ENCODE measurements around the gene PTPN9. TPM values are rescaled to one million over a fixed set of nuclear protein-coding genes. Genes with fewer than 3 reads are reported as not detected.

Gene PTPN9
- total and polyA plus RNA-seq, 2 of the 13 experiments (the other 11 are each of a cell fraction or from before 2014, with no cell fraction given) = 16.6 to 19.9 TPM

DNA sequence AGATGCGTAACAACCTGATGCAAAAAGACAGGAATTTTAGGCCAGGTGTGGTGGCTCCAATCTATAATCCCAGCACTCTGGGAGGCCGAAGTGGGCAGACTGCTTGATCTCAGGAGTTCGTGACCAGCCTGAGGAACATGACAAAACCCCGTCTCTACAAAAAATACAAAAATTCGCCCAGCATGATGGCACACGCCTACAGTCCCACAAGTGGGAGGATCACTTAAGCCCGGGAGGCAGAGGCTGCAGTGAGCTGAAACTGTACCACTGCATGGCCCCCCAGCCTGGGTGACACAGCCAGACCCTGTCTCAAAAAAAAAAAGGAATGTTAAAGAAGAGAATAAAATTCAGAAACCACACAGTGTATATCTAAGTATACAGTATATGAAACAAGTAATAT, 40.7 kb downstream of the PTPN9 start:
- Histone ChIP-seq H2AFZ (ENCODE audit: low read length) (no peak overlapping the region), H3K4me2 (ENCODE audit: low read depth, low read length) (no peak overlapping the region), H3K9me3 (ENCODE audit: low read length) (no peaks in the 10 kb centered on the region), H3K4me3 (replicated peaks in 1 of 3; ENCODE audit: insufficient read depth in 1 of 3, low read depth in 2 of 3, low read length in 3 of 3) (no peak overlapping the region), H3K27ac (ENCODE audit: extremely low read length, insufficient read depth, low read length) (no peak overlapping the region), H3K36me3 (replicated peaks in 1 of 2; ENCODE audit: control insufficient read depth in 1 of 2, insufficient read depth in 2 of 2, low read length in 2 of 2) (no peaks in the 10 kb centered on the region; a peak in 2 of 5 replicates), H3K9ac (ENCODE audit: insufficient read depth, low read depth, low read length) (no peak overlapping the region), H3K4me1 (ENCODE audit: insufficient read depth, low read length) (peaks cover 17% of the 10 kb centered on the region), H4K20me1 (ENCODE audit: insufficient read depth, low read length) (peaks cover 4% of the 10 kb centered on the region; the same call in 1 of the 2 replicates), H3K79me2 (ENCODE audit: insufficient read depth, low read length) (peaks cover 18% of the 10 kb centered on the region), H3K27me3 (ENCODE audit: control insufficient read depth in 1 of 2, insufficient read depth in 2 of 2, low read length in 2 of 2) (no peaks in the 10 kb centered on the region; a peak in 1 of 5 replicates)
- in situ Hi-C loops (cut with HindIII; ENCODE audit: extremely low pct_ligation_motif_present, low pct_unique_long_range_greater_than_20kb) = no loop called here
- ATAC-seq (no peak), DNase-seq (ENCODE audit: low spot score) (no peak), FAIRE-seq (no peak)
- 93% methylated on average over 7 of the region's 7 CpGs for WGBS (ENCODE audit: low lambda C conversion rate)
- POLR2A ChIA-PET = no interaction called here
- intact Hi-C loops (cut with micrococcal nuclease; ENCODE audit: unreplicated experiment) = no loop called here
- CTCF ChIA-PET (ENCODE audit: low intra/inter-chr PET ratio, low total read pairs) = no interaction called here
- no TSS peak for BruUV-seq (replicated peaks)
- TF ChIP-seq CENPX (CRISPR knock-in tag; IDR thresholded peaks at IDR 0.05) (no peak), ZNF672 (CRISPR knock-in tag; IDR thresholded peaks at IDR 0.05) (no peak), ADNP (CRISPR knock-in tag; IDR thresholded peaks at IDR 0.05) (no peak), AGO1 (IDR thresholded peaks at IDR 0.05; ENCODE audit: low read depth, low read length, poor library complexity, severe bottlenecking) (no peak), ZNF747 (CRISPR knock-in tag; IDR thresholded peaks at IDR 0.05; ENCODE audit: borderline replicate concordance) (no peak), ZNF883 (CRISPR knock-in tag; IDR thresholded peaks at IDR 0.05; ENCODE audit: not compliant biosample characterization) (no peak)
- TF ChIP-seq, protein P1, sequence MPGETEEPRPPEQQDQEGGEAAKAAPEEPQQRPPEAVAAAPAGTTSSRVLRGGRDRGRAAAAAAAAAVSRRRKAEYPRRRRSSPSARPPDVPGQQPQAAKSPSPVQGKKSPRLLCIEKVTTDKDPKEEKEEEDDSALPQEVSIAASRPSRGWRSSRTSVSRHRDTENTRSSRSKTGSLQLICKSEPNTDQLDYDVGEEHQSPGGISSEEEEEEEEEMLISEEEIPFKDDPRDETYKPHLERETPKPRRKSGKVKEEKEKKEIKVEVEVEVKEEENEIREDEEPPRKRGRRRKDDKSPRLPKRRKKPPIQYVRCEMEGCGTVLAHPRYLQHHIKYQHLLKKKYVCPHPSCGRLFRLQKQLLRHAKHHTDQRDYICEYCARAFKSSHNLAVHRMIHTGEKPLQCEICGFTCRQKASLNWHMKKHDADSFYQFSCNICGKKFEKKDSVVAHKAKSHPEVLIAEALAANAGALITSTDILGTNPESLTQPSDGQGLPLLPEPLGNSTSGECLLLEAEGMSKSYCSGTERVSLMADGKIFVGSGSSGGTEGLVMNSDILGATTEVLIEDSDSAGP (CRISPR knock-in tag; IDR thresholded peaks at IDR 0.05; ENCODE audit: borderline replicate concordance) = no peak

GRCh38 chr15:75533945-75534344, 45.2 kb downstream of the PTPN9 start:
- in situ Hi-C loops (cut with HindIII; ENCODE audit: extremely low pct_ligation_motif_present, low pct_unique_long_range_greater_than_20kb) = no loop called here

More at GRCh38 chr15:75533945-75534344, 45.2 kb downstream of the PTPN9 start:
- Histone ChIP-seq H3K36me3 (replicated peaks in 1 of 2; ENCODE audit: control insufficient read depth in 1 of 2, insufficient read depth in 2 of 2, low read length in 2 of 2) (no peaks in the 10 kb centered on the region; a peak in 2 of 5 replicates), H2AFZ (ENCODE audit: low read length) (no peak overlapping the region), H3K79me2 (ENCODE audit: insufficient read depth, low read length) (peaks cover 15% of the 10 kb centered on the region), H3K9ac (ENCODE audit: insufficient read depth, low read depth, low read length) (no peak overlapping the region), H3K27me3 (ENCODE audit: control insufficient read depth in 1 of 2, insufficient read depth in 2 of 2, low read length in 2 of 2) (no peaks in the 10 kb centered on the region), H3K9me3 (ENCODE audit: low read length) (no peaks in the 10 kb centered on the region), H3K4me3 (replicated peaks in 1 of 3; ENCODE audit: insufficient read depth in 1 of 3, low read depth in 2 of 3, low read length in 3 of 3) (no peak overlapping the region), H3K27ac (ENCODE audit: extremely low read length, insufficient read depth, low read length) (no peak overlapping the region), H3K4me2 (ENCODE audit: low read depth, low read length) (no peak overlapping the region), H3K4me1 (ENCODE audit: insufficient read depth, low read length) (peaks cover 21% of the 10 kb centered on the region), H4K20me1 (ENCODE audit: insufficient read depth, low read length) (peaks cover 4% of the 10 kb centered on the region; the same call in 1 of the 2 replicates)
- BruUV-seq (replicated peaks) = no TSS peak
- FAIRE-seq (no peak), DNase-seq (ENCODE audit: low spot score) (no peak), ATAC-seq (no peak)
- CTCF ChIA-PET (ENCODE audit: low intra/inter-chr PET ratio, low total read pairs) = no interaction called here
- intact Hi-C loops (cut with micrococcal nuclease; ENCODE audit: unreplicated experiment) = no loop called here
- POLR2A ChIA-PET = no interaction called here
- 94% methylated on average over 1 of the region's 1 CpG for WGBS (ENCODE audit: low lambda C conversion rate)
- TF ChIP-seq PTBP1 (IDR thresholded peaks at IDR 0.05; ENCODE audit: low read depth, low read length, poor library complexity, severe bottlenecking) (no peak), KLF9 (CRISPR knock-in tag; IDR thresholded peaks at IDR 0.05; ENCODE audit: low read depth) (no peak)

Data from HepG2 (cell line).